GM12865 (cell line): Measurements from ENCODE around the gene CCDC198.

Experiments
- DNase-seq: peaks from one replicate; pipeline ENCODE4 v3.0.0; 2010; ENCODE audit warnings: low read depth
- H3K4me3 ChIP-seq: 2 replicates; pipeline ENCODE4 v1.5.1; 2011; ENCODE audit warnings: mild to moderate bottlenecking, low read depth, low read length, control low read depth
- CTCF ChIP-seq: IDR thresholded peaks from 2 replicates; pipeline ENCODE4 v1.5.1; 2011; ENCODE audit warnings: low read length, control low read depth, low read depth, inconsistent platforms; ENCODE audit not compliant: insufficient read depth; ENCODE audit errors: missing control alignments

Gene CCDC198

GRCh38 chr14:57491640-57492039 is 2.0 kb downstream of the CCDC198 start:
- TF ChIP-seq CTCF = no peak
- no peak for DNase-seq

DNA sequence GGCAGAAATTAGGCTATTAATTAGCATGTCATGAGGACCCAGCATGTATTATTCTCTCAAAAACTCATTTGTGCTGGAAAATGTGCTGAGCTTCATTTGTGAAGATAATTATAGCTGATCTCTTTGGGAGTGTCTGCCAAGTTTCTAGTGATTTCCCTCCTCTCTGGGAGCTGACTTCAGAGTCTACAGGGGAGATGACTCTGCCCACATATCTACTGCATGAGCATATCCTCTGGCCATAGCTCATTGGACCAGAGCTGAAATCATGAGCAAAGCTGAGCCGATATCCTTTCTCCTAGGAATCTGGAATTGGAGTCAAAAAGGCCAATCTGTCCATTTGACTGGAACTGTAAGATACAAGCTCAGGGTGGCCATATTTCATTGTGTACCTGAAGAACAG is 5.9 kb downstream of the CCDC198 start:
- no peak for DNase-seq
- TF ChIP-seq CTCF = no peak
- no peak overlapping the region for H3K4me3 ChIP-seq

More at GRCh38 chr14:57491640-57492039, 2.0 kb downstream of the CCDC198 start:
- H3K4me3 ChIP-seq = no peak overlapping the region

DNA sequence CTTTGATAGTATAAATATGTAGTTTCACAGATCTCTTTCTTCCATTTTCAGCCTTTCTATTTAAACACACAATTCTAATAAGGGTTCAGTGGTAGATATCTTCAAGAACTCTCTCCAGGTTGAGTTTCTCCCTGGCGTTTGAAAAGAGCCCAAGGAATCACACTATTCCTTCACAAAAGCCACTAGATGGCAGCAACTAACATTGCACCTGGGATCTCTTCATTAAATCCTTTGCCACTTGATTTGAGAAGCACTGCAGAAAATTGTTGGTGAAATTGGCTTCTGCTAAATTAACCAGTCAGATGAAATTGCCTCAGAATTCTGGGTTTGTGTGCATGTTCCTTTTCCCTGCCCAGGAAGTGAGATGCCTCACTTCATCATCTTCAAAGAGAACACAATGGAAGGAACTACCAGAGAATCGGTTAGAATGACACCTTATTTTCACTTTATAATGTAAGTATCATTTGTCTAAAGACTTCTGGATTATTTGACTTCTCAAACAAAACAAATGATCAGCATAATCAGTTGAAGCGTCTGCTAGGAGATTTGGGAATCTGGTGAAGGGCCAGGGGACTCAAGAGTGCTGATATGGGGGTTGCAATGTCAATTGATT is 6.8 kb downstream of the CCDC198 start:
- TF ChIP-seq CTCF = peak; percentile 50
- no peak overlapping the region for H3K4me3 ChIP-seq
- DNase-seq = peak; percentile 33

- DNase-seq = peak; percentile 37
- no peak overlapping the region for H3K4me3 ChIP-seq
- no peak for TF ChIP-seq CTCF
Observed at GRCh38 chr14:57485635-57486034, 8.0 kb downstream of the CCDC198 start.

DNA sequence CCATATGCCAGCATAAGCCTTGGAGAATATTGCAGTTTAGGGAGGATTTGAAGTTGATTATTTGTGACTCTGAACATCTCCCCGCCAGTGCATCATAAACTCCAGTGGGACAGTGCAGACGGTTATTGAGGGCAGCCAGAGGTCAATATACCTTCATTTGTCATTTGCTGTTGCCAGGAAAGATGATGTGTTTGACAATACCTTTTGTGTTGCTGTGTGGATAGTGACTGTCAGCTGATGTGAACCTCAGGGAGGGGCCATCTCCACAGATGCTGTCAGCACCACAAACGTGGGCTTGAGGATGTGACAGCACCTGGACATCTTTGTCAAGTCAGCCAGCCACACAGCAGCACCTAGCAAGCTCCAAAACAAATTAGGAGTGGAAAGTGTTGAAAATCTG is 11.5 kb downstream of the CCDC198 start:
- no peak for TF ChIP-seq CTCF
- no peak for DNase-seq

DNA sequence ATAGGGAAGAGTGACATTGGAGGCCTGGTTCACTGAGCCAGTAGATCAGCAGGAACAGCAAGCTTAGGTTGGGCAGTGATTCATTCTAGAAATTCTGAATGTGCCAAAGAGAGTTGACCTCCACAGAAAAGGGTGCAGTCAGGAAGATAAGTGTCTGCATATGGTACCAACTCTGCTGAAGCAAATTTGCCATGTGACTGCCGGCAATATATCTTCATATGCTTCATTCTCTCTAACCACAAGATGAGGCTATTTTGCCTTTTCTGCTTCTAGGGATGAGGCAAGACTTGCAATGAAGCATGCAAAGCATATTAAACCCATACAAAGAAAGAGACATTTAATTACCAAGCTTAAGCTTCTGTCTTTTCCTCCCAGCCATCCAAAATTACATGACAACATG is 13.6 kb downstream of the CCDC198 start:
- no peak for TF ChIP-seq CTCF
- no peak overlapping the region for H3K4me3 ChIP-seq
- DNase-seq = no peak

More for the DNA sequence above, 11.5 kb downstream of the CCDC198 start:
- H3K4me3 ChIP-seq = no peak overlapping the region

DNA sequence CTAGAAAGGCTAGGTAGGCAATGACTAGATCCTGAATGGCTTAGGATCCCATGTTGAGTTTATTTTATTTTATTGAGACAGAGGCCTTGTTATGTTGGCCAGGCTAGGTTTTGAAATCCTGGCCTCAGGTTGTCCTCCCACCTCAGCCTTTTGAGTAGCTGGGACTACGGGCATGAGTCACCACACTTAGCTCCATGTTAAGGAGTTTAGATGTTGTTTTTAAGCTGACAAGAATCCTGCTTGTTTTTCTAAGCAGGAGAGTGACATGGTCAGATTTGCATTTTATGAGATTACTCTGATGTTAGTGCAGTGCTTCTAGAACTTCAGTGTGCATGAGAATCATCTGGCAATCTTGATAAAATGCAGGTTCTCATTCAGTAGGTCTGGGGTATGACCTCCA is 14.5 kb downstream of the CCDC198 start:
- no peak for DNase-seq
- H3K4me3 ChIP-seq = no peak overlapping the region
- TF ChIP-seq CTCF = no peak
